ENCODE results near the gene MEIS3.
A peak's percentile ranks its signal among the peaks of the same experiment; 100 is the strongest.
"Not testable (repeated sequence)": the region's sequence is repeated elsewhere in the genome, so short reads cannot be mapped to it uniquely, and the experiment has no call there.

The MEIS3 gene

GRCh38 chr19:47384533-47384932, 34.8 kb downstream of the MEIS3 start:
- H3K27ac ChIP-seq (ENCODE audit: extremely low read depth, low read depth, low read length); H3K4me1 ChIP-seq (ENCODE audit: control insufficient read depth, insufficient read depth, low read length); H3K4me3 ChIP-seq (ENCODE audit: low read depth, low read length); H3K9me3 ChIP-seq (ENCODE audit: control insufficient read depth, insufficient read depth, low read depth, low read length): not testable (repeated sequence)
- ChIA-PET CTCF (interaction anchor here (0.6 kb wide), 1 partner anchor 327 kb away, joined by 3 read pairs; no protein-coding TSS in a partner anchor), POLR2A (interaction anchor here (0.6 to 1.6 kb wide), 3 partner anchors 35 to 109 kb away, joined by 3 to 6 read pairs (median 4); partner anchors contain the start of gene DHX34)
- peaks cover 8 to 29% of the 10 kb centered on the region in 2 experiments for H3K36me3 ChIP-seq (ENCODE audit: control insufficient read depth in 2 of 2, insufficient read depth in 1 of 2, low read length in 2 of 2)
- TF ChIP-seq ZNF121 (tag by site-specific recombination; IDR thresholded peaks at IDR 0.05), result peak; percentile 73

- ChIA-PET POLR2A (interaction anchor here (0.6 to 0.7 kb wide), 2 partner anchors 35 to 108 kb away, joined by 3 to 10 read pairs; partner anchors contain the start of gene DHX34), CTCF (interaction anchor here (0.6 to 1.5 kb wide), 4 partner anchors 8 to 32 kb away, joined by 3 to 18 read pairs (median 4); no protein-coding TSS in a partner anchor)
- not testable (repeated sequence) for H3K4me1 ChIP-seq (ENCODE audit: control insufficient read depth, insufficient read depth, low read length); H3K27ac ChIP-seq (ENCODE audit: extremely low read depth, low read depth, low read length); H3K9me3 ChIP-seq (ENCODE audit: control insufficient read depth, insufficient read depth, low read depth, low read length); H3K4me3 ChIP-seq (ENCODE audit: low read depth, low read length)
- TF ChIP-seq ZNF121 (tag by site-specific recombination; IDR thresholded peaks at IDR 0.05) (peak; percentile 92), ZNF362 (tag by site-specific recombination; IDR thresholded peaks at IDR 0.05) (0 out of 2 replicates have a peak, but pooled peaks have one; percentile 58)
- H3K36me3 ChIP-seq (ENCODE audit: control insufficient read depth in 2 of 2, insufficient read depth in 1 of 2, low read length in 2 of 2), result peaks cover 11 to 34% of the 10 kb centered on the region in 2 experiments
Measured at GRCh38 chr19:47383890-47384289, 35.4 kb downstream of the MEIS3 start.

GRCh38 chr19:47381653-47382279, 37.6 kb downstream of the MEIS3 start:
- no peak for TF ChIP-seq OVOL3 (tag by site-specific recombination; IDR thresholded peaks at IDR 0.05)
- TF ChIP-seq PRDM4 (tag by site-specific recombination; IDR thresholded peaks at IDR 0.05), result peak; percentile 16; the same call in 1 of the 2 replicates
- Histone ChIP-seq H3K9me3 (ENCODE audit: control insufficient read depth, insufficient read depth, low read depth, low read length) (no peaks in the 10 kb centered on the region), H3K36me3 (ENCODE audit: control insufficient read depth in 2 of 2, insufficient read depth in 1 of 2, low read length in 2 of 2) (peaks cover 13 to 51% of the 10 kb centered on the region in 2 experiments), H3K4me3 (ENCODE audit: low read depth, low read length) (no peak overlapping the region), H3K4me1 (ENCODE audit: control insufficient read depth, insufficient read depth, low read length) (no peaks in the 10 kb centered on the region; the same call in 1 of the 2 replicates), H3K27ac (ENCODE audit: extremely low read depth, low read depth, low read length) (no peak overlapping the region)
- POLR2A ChIA-PET, result no interaction called here
- CTCF ChIA-PET, result interaction anchor here (2.1 kb wide), 1 partner anchor 9 kb away, joined by 13 read pairs; no protein-coding TSS in a partner anchor

GRCh38 chr19:47381121-47381520, 38.2 kb downstream of the MEIS3 start:
- TF ChIP-seq KLF9 (tag by site-specific recombination; IDR thresholded peaks at IDR 0.05; ENCODE audit: low read depth) (no peak), ELK4 (IDR thresholded peaks at IDR 0.05; ENCODE audit: borderline replicate concordance, low read depth, low read length) (no peak), ZBTB1 (tag by site-specific recombination; IDR thresholded peaks at IDR 0.05) (no peak), ZNF148 (tag by site-specific recombination; IDR thresholded peaks at IDR 0.05; ENCODE audit: borderline replicate concordance) (no peak), ZNF571 (tag by site-specific recombination; IDR thresholded peaks at IDR 0.05) (no peak), ZNF560 (tag by site-specific recombination; IDR thresholded peaks at IDR 0.05; ENCODE audit: borderline replicate concordance) (no peak), ZNF623 (tag by site-specific recombination; IDR thresholded peaks at IDR 0.05) (no peak)
- CTCF ChIA-PET, result interaction anchor here (2.1 kb wide), 1 partner anchor 10 kb away, joined by 13 read pairs; no protein-coding TSS in a partner anchor
- Histone ChIP-seq H3K9me3 (ENCODE audit: control insufficient read depth, insufficient read depth, low read depth, low read length) (no peaks in the 10 kb centered on the region), H3K4me3 (ENCODE audit: low read depth, low read length) (no peak overlapping the region), H3K27ac (ENCODE audit: extremely low read depth, low read depth, low read length) (no peak overlapping the region), H3K36me3 (ENCODE audit: control insufficient read depth in 2 of 2, insufficient read depth in 1 of 2, low read length in 2 of 2) (peaks cover 13 to 58% of the 10 kb centered on the region in 2 experiments), H3K4me1 (ENCODE audit: control insufficient read depth, insufficient read depth, low read length) (no peaks in the 10 kb centered on the region; the same call in 1 of the 2 replicates)
- POLR2A ChIA-PET, result interaction anchor here (1.2 kb wide), 1 partner anchor 32 kb away, joined by 3 read pairs; the partner anchor contains the start of gene DHX34

All from HEK293 (cell line).